Lung (tissue), 12 donors: ENCODE results near the gene MYZAP. TPM values are rescaled to one million over a fixed set of nuclear protein-coding genes. Genes with fewer than 3 reads are reported as not detected.
A peak's percentile ranks its signal among the peaks of the same experiment; 100 is the strongest.

Source experiments
- ATAC-seq: fragments of 200-7000 bp; cut with Tn5 transposase; one replicate; pipeline ENCODE4 v1.9.1; 2020; ENCODE audit warnings: moderate number of reproducible peaks; ENCODE audit not compliant: insufficient read depth, low FRiP score
- DNase-seq, 3 donors: peaks; one replicate each; pipeline ENCODE4 v3.0.0-alpha.2; 2013 to 2017
- H3K27ac ChIP-seq, 2 donors: one replicate each; pipeline ENCODE4 v1.5.1; 2013; ENCODE audit warnings: mild to moderate bottlenecking in 2 of 2, moderate library complexity in 2 of 2, control low read depth in 1 of 2, inconsistent platforms in 1 of 2, low read depth in 1 of 2, low read length in 1 of 2
- H3K27me3 ChIP-seq, 3 donors: one replicate each; pipeline ENCODE4 v1.5.1; 2013; ENCODE audit warnings: low read length in 2 of 3; ENCODE audit not compliant: control insufficient read depth in 3 of 3, insufficient read depth in 3 of 3
- H3K36me3 ChIP-seq, 4 donors: one replicate each; pipeline ENCODE4 v1.5.1; 2013; ENCODE audit warnings: low read length in 4 of 4, mild to moderate bottlenecking in 1 of 4, moderate library complexity in 1 of 4; ENCODE audit not compliant: control insufficient read depth in 4 of 4, insufficient read depth in 4 of 4
- H3K4me1 ChIP-seq, 5 donors: one replicate each; pipeline ENCODE4 v1.5.1; 2013; ENCODE audit warnings: low read length in 5 of 5, mild to moderate bottlenecking in 2 of 5, moderate library complexity in 1 of 5; ENCODE audit not compliant: control insufficient read depth in 5 of 5, insufficient read depth in 5 of 5
- H3K4me3 ChIP-seq: one replicate; pipeline ENCODE4 v1.5.1; 2013; ENCODE audit warnings: mild to moderate bottlenecking, control low read depth, moderate library complexity
- H3K9ac ChIP-seq, 2 donors: one replicate each; pipeline ENCODE4 v1.5.1; 2013; ENCODE audit warnings: low read length in 2 of 2, control low read depth in 1 of 2; ENCODE audit not compliant: insufficient read depth in 1 of 2
- H3K9me3 ChIP-seq, 4 donors: one replicate each; pipeline ENCODE4 v1.5.1; 2013; ENCODE audit warnings: low read length in 3 of 4, mild to moderate bottlenecking in 1 of 4, moderate library complexity in 1 of 4; ENCODE audit not compliant: control insufficient read depth in 4 of 4, insufficient read depth in 3 of 4
- CTCF ChIP-seq: IDR thresholded peaks from 2 replicates; pipeline ENCODE4 v1.5.1; 2012; ENCODE audit warnings: mild to moderate bottlenecking; ENCODE audit errors: control extremely low read depth, extremely low read depth
- WGBS, 2 donors: extraction: QIAGEN DNeasy Blood & Tissue Kit; methylation state at CpG; one replicate each; pipeline ENCODE4 v1.1.7; 2013; 5-methylcytosine and 5-hydroxymethylcytosine counted together
- polyA plus RNA-seq, 2 donors: library from polyadenylated mRNA; stranded (reverse); fragments of 200-250 nt; gene quantifications; one replicate each; pipeline ENCODE4 v1.2.1, GENCODE V29; 2013
- total RNA-seq, 2 donors: library from RNA; depleted of rRNA in 1 of 2; stranded (reverse); fragments of >200 nt in 1 of 2; gene quantifications; one replicate each; pipeline ENCODE4 v1.2.1, GENCODE V29; 2014 to 2021
- donor health status: control.
- donor health status: control.
- donor health status: Bipolar disorder and iron deficiency.
- donor health status: healthy.
- donor health status: DM: yes; HTN: yes; CAD: no.

MYZAP gene
- total and polyA plus RNA-seq, 4 donors, result 6.9 to 36.9 (median 11.6) TPM

- ATAC-seq (no peak), DNase-seq (no peak)
- Histone ChIP-seq H3K4me1 (peaks cover 0 to 27% (median 1%) of the 10 kb centered on the region in 5 donors), H3K4me3 (no peak overlapping the region), H3K27me3 (no peaks in the 10 kb centered on the region), H3K9me3 (no peaks in the 10 kb centered on the region), H3K9ac (no peak overlapping the region), H3K27ac (no peak overlapping the region), H3K36me3 (no peaks in the 10 kb centered on the region)
- WGBS, 2 donors, result 90% methylated on average over 3 of the region's 3 CpGs
- no peak for TF ChIP-seq CTCF
These were observed 57.4 kb downstream of the MYZAP start for GRCh38 chr15:57649138-57649537.

GRCh38 chr15:57651445-57651844 lies 59.7 kb downstream of the MYZAP start:
- no peaks in the 10 kb centered on the region for H3K9me3 ChIP-seq
- H3K27ac ChIP-seq, result peak overlapping the region in 1 of 2 donors; percentile 83
- H3K9ac ChIP-seq, result no peak overlapping the region
- no peaks in the 10 kb centered on the region for H3K27me3 ChIP-seq
- TF ChIP-seq CTCF, result no peak
- no peak overlapping the region for H3K4me3 ChIP-seq
- ATAC-seq, result no peak
- no peaks in the 10 kb centered on the region for H3K36me3 ChIP-seq
- no peak for DNase-seq
- WGBS, 2 donors, result 88 to 96% methylated on average over 3 of the region's 3 CpGs
- H3K4me1 ChIP-seq, result peaks cover 0 to 31% (median 8%) of the 10 kb centered on the region in 5 donors

- ATAC-seq, result no peak
- Histone ChIP-seq H3K27me3 (no peaks in the 10 kb centered on the region), H3K9me3 (no peaks in the 10 kb centered on the region), H3K4me1 (peaks cover 0 to 28% (median 8%) of the 10 kb centered on the region in 5 donors), H3K4me3 (no peak overlapping the region), H3K9ac (no peak overlapping the region), H3K36me3 (no peaks in the 10 kb centered on the region), H3K27ac (peak overlapping the region in 1 of 2 donors; percentile 76)
- DNase-seq, result no peak
- TF ChIP-seq CTCF, result no peak
- 90 to 94% methylated on average over 4 of the region's 4 CpGs for WGBS, 2 donors
These were observed 60.8 kb downstream of the MYZAP start for GRCh38 chr15:57652481-57652880.
